ENCODE data around the gene LNX1. TPM values are rescaled to one million over a fixed set of nuclear protein-coding genes. Genes with fewer than 3 reads are reported as not detected.

LNX1 gene
- total and polyA plus RNA-seq, 9 of the 15 experiments (the other 6 are each of a cell fraction or from before 2014, with no cell fraction given) = 0.40 to 3.6 (median 2.2) TPM

- CTCF ChIA-PET (ENCODE audit: low intra/inter-chr PET ratio) = no interaction called here
- Histone ChIP-seq H3K27me3 (ENCODE audit: control insufficient read depth in 2 of 2, insufficient read depth in 2 of 2, low read length in 2 of 2) (no peaks in the 10 kb centered on the region), H3K36me3 (ENCODE audit: control insufficient read depth, insufficient read depth, low read length) (no peaks in the 10 kb centered on the region), H3K27ac (ENCODE audit: extremely low read depth, low read depth, low read length) (no peak overlapping the region), H3K9me3 (replicated peaks; ENCODE audit: control insufficient read depth, insufficient read depth, low read depth, low read length) (no peaks in the 10 kb centered on the region), H3K4me3 (no peak overlapping the region), H3K4me1 (replicated peaks in 1 of 2; ENCODE audit: control insufficient read depth in 2 of 2, insufficient read depth in 2 of 2, low read length in 2 of 2) (peaks cover 4 to 5% of the 10 kb centered on the region in 2 experiments; a peak in 2 of 5 replicates), H3K79me2 (ENCODE audit: control insufficient read depth, insufficient read depth, low read length) (no peaks in the 10 kb centered on the region), H3K4me2 (ENCODE audit: insufficient read depth, low read length) (no peak overlapping the region), H4K20me1 (replicated peaks; ENCODE audit: control insufficient read depth, insufficient read depth, low read length) (no peaks in the 10 kb centered on the region), H3K9ac (ENCODE audit: insufficient read depth in 1 of 2, low read depth in 2 of 2, low read length in 2 of 2) (no peak overlapping the region), H2AFZ (ENCODE audit: low read depth, low read length) (no peak overlapping the region), H3K9me1 (ENCODE audit: control insufficient read depth, insufficient read depth, low read length) (no peaks in the 10 kb centered on the region)
- no peak for TF ChIP-seq TEAD4 (IDR thresholded peaks at IDR 0.05; ENCODE audit: low read length)
- no peak for TF ChIP-seq TEAD4 (CRISPR knock-in tag; IDR thresholded peaks at IDR 0.05; ENCODE audit: borderline replicate concordance)
- no peak for TF ChIP-seq LCOR (CRISPR knock-in tag; IDR thresholded peaks at IDR 0.05)
- no peak for TF ChIP-seq KLF16 (IDR thresholded peaks at IDR 0.05)
- no peak for TF ChIP-seq ZNF707 (CRISPR knock-in tag; conservative IDR thresholded peaks at IDR 0.05)
- TF ChIP-seq FOXK1 (CRISPR knock-in tag; IDR thresholded peaks at IDR 0.05; ENCODE audit: borderline replicate concordance) = no peak
- no peak for TF ChIP-seq KDM5B (IDR thresholded peaks at IDR 0.05; ENCODE audit: insufficient replicate concordance, low read depth, low read length)
- no peak for TF ChIP-seq NR4A1 (CRISPR knock-in tag; IDR thresholded peaks at IDR 0.05)
- TF ChIP-seq NR4A1 (tag; IDR thresholded peaks at IDR 0.05) = no peak
- no peak for TF ChIP-seq ERF (CRISPR knock-in tag; IDR thresholded peaks at IDR 0.05)
- no peak for TF ChIP-seq BDP1 (IDR thresholded peaks at IDR 0.05; ENCODE audit: insufficient read depth, insufficient read length)
- no peak for TF ChIP-seq DEAF1 (CRISPR knock-in tag; IDR thresholded peaks at IDR 0.05)
- no peak for TF ChIP-seq NBN (IDR thresholded peaks at IDR 0.05; ENCODE audit: low read depth)
- no peak for TF ChIP-seq PHF8 (IDR thresholded peaks at IDR 0.05; ENCODE audit: borderline replicate concordance, low read length)
- BruUV-seq (replicated peaks) = no TSS peak
- POLR2A ChIA-PET = interaction anchor here (0.8 kb wide), 1 partner anchor 16 kb away, joined by 4 read pairs; no protein-coding TSS in a partner anchor
- in situ Hi-C loops (cut with MboI) = no loop called here
- intact Hi-C loops (cut with micrococcal nuclease) = no loop called here
- no peak for FAIRE-seq
- DNase-seq (ENCODE audit: extremely low read depth in 1 of 4, low spot score in 3 of 4) = no peak
- WGBS (ENCODE audit: insufficient coverage, low coverage, missing lambda C conversion rate) = 16% methylated on average over 7 of the region's 9 CpGs
- ATAC-seq = peak; percentile 26; the same call in 2 of the 3 replicates
These were observed 15.1 kb downstream of the LNX1 start for GRCh38 chr4:53576071-53576617.
